Muscle layer of duodenum (tissue), 2 donors: ENCODE data around the gene TAX1BP3.

Experiments
- H3K27ac ChIP-seq: one replicate; pipeline ENCODE4 v1.7.0; 2013; ENCODE audit warnings: mild to moderate bottlenecking, low read length
- H3K27me3 ChIP-seq: one replicate; pipeline ENCODE4 v1.7.0; 2013; ENCODE audit warnings: low read depth, mild to moderate bottlenecking, control low read depth, low read length
- H3K36me3 ChIP-seq, 2 donors: one replicate each; pipeline ENCODE4 v1.7.0; 2013; ENCODE audit warnings: low read length in 2 of 2, control low read depth in 1 of 2, mild to moderate bottlenecking in 1 of 2; ENCODE audit not compliant: insufficient read depth in 2 of 2, control insufficient read depth in 1 of 2
- H3K4me1 ChIP-seq, 2 donors: one replicate each; pipeline ENCODE4 v1.7.0; 2013; ENCODE audit warnings: low read length in 2 of 2, mild to moderate bottlenecking in 2 of 2, control low read depth in 1 of 2, moderate library complexity in 1 of 2; ENCODE audit not compliant: insufficient read depth in 2 of 2, control insufficient read depth in 1 of 2
- H3K4me3 ChIP-seq, 2 donors: one replicate each; pipeline ENCODE4 v1.7.0; 2013; ENCODE audit warnings: low read length in 2 of 2, low read depth in 1 of 2, mild to moderate bottlenecking in 1 of 2
- H3K9me3 ChIP-seq, 2 donors: one replicate each; pipeline ENCODE4 v1.7.0; 2013; ENCODE audit warnings: low read length in 2 of 2, control low read depth in 1 of 2, mild to moderate bottlenecking in 1 of 2; ENCODE audit not compliant: control insufficient read depth in 1 of 2
- donor health status: healthy.

Gene TAX1BP3

DNA sequence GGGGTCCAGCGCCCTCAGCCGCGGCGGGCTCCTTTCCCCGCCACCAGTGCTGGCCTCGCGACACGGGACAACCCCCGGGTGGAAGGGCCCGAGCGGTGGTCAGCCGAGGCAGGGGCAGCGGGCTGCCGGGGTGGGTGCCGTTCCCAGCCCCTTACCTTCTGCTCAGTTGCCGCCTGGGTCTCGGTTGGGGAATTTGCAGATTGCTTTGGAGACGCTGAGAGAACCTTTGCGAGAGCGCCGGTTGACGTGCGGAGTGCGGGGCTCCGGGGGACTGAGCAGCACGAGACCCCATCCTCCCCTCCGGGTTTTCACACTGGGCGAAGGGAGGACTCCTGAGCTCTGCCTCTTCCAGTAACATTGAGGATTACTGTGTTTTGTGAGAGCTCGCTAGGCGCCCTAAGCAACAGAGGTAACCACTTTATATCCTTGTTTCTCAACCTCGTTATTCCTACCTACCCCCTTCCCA, 31.4 kb downstream of the TAX1BP3 start:
- Histone ChIP-seq H3K27me3 (no peaks in the 10 kb centered on the region), H3K27ac (peak overlapping the region; percentile 84), H3K4me1 (peaks cover 0 to 22% of the 10 kb centered on the region in 2 donors), H3K4me3 (peak overlapping the region; percentile 80 to 98), H3K9me3 (no peaks in the 10 kb centered on the region), H3K36me3 (peaks cover 4% of the 10 kb centered on the region in 2 donors)

DNA sequence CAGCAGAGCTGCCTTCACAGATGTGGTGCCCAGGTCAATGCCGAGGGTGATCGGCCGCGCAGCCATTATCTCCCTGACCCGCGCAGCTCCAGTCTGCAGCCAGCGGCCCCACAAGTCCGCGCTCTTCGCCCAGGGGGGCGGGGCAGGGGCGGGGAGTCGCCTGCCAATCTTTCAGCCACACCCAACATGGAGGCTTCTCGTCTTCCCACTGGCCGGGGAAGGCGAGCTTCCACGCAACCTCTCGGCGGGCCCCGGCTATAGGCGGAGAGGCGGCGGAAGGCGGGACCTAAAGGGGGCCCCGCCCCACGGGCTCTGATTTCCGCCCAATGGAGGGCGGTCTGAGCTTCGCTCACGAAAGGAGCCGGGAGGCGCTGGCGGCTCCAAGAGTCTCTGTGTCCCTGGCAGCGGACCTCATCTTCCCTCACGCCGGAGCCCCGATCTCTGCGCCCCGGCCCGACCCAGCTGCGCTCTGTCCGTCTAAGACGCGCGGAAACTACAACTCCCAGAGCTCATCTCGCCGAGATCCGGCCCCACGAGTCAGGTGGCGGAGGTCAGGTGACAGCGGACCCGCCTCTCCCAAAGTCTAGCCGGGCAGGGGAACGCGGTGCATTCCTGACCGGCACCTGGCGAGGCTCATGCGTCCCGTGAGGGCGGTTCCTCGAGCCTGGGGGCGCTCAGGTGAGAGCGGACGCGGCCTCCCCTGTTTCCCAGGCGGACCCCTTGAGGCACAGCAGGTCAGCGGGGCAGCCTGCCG, 32.0 kb downstream of the TAX1BP3 start, which contains the start of the genes CTNS and SHPK:
CTNS (plus strand) TSS at position 607 of the 754 bp plus-strand sequence. CDS start 3,447 bp downstream, outside the sequence.
SHPK (minus strand) TSS at position 97 of the 754 bp plus-strand sequence; CDS start at position 66, 31 bp downstream.
- peak within 1 kb of the TSS; percentile 80 to 98 for H3K4me3 ChIP-seq
- H3K36me3 ChIP-seq, result peaks cover 4% of the 10 kb centered on the region in 2 donors
- peaks cover 0 to 22% of the 10 kb centered on the region in 2 donors for H3K4me1 ChIP-seq
- H3K9me3 ChIP-seq, result no peaks in the 10 kb centered on the region
- H3K27me3 ChIP-seq, result no peaks in the 10 kb centered on the region
- peak within 1 kb of the TSS; percentile 84 for H3K27ac ChIP-seq

DNA sequence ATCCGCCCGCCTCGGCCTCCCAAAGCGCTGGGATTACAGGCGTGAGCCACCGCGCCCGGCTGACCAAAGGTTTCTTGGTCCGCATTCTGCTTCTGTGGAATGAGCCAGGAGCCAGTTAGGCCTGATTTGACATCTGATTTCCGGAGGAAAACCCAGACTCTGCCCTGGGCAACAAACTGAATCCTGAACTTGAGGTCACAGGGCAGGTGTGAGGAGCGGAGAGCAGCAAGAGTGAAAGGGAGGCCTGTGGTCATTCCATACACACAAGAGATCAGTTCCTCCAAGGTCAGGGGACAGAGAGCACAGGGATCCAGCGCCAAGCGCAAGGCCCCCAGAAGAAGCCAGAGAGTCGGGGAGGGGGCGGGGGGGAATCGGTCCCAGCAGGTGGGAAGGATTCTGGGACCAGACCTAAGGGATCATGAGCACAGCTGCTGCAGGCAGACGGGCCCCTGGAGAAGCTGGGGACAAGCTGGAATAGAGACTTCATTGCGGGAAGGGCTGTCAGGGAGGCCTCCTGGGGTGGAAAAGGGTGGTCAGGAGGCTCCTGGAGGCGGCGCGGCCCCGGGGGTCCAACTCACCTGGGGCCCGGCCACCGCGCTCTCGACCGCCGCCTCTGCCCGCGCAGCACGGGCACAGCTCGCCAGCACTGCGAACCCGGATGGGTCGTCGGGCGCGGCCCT, 32.8 kb downstream of the TAX1BP3 start:
- peaks cover 0 to 25% of the 10 kb centered on the region in 2 donors for H3K4me1 ChIP-seq
- peak overlapping the region; percentile 80 to 98 for H3K4me3 ChIP-seq
- H3K27ac ChIP-seq, result no peak overlapping the region
- H3K27me3 ChIP-seq, result no peaks in the 10 kb centered on the region
- peaks cover 4 to 7% of the 10 kb centered on the region in 2 donors for H3K36me3 ChIP-seq
- H3K9me3 ChIP-seq, result no peaks in the 10 kb centered on the region

DNA sequence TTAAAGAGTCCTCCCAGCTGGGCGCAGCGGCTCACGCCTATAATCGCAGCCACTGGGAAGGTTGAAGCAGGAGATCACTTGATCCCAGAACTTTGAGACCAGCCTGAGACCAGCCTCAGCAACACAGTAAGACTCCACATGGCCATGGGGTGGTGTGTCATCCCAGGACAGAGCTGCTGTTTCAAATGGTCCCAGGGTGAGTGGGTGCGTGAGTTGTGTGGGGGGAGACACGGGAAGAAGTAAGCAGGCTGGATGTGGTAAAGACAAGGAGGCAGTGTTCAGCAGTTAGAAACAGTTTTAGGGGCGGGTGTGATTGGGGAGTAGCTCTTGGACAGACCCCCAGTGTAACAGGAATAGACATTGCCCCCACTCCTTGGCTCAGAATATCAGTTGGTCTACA, 36.1 kb downstream of the TAX1BP3 start:
- H3K27ac ChIP-seq, result no peak overlapping the region
- H3K9me3 ChIP-seq, result no peaks in the 10 kb centered on the region

DNA sequence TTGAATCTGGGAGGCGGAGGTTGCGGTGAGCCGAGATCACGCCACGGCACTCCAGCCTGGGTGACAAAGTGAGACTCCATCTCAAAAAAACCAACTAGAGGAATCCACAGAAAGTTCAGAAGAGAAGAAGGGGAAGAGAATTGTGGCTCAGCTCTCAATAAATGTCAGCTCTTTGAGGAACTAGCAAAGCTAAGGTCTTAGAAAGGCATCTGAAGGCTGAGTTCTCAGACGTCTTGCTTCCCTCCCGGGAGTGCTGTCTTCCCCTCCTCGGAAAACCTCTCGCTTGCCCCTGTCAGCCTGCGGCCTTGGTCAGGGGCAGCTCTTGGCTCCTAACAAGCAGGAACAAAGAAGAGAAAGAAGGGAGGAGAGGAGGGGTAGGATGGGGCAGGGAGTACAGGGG, 37.6 kb downstream of the TAX1BP3 start:
- no peaks in the 10 kb centered on the region for H3K27me3 ChIP-seq
- peaks cover 0 to 16% of the 10 kb centered on the region in 2 donors for H3K4me1 ChIP-seq

More for the DNA sequence above, 36.1 kb downstream of the TAX1BP3 start:
- peaks cover 16 to 25% of the 10 kb centered on the region in 2 donors for H3K36me3 ChIP-seq
- H3K4me1 ChIP-seq, result peaks cover 0 to 20% of the 10 kb centered on the region in 2 donors
- no peak overlapping the region for H3K4me3 ChIP-seq
- no peaks in the 10 kb centered on the region for H3K27me3 ChIP-seq

DNA sequence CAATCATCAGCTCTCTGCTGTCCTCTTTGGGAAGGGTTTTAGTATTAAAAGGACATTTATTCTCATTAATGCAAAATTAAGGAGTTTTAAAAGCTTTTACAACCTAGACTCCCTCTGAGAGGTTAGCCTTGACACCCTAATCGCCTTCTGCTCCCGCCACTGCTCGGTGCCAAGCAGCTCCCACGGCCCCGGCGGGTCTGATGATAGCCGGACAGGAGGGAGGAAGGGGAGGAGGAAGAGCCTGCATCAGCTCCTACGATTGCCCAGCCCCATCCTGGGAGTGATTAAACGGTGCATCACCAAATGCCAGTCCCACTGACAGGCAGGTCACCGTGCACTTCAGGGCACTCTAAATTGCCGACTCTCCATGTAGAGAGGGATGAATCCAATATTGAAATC, 40.6 kb downstream of the TAX1BP3 start:
- Histone ChIP-seq H3K36me3 (peaks cover 35 to 53% of the 10 kb centered on the region in 2 donors), H3K4me1 (peaks cover 0 to 3% of the 10 kb centered on the region in 2 donors), H3K27ac (no peak overlapping the region), H3K4me3 (no peak overlapping the region), H3K27me3 (no peaks in the 10 kb centered on the region), H3K9me3 (no peaks in the 10 kb centered on the region)

More for the DNA sequence above, 37.6 kb downstream of the TAX1BP3 start:
- no peaks in the 10 kb centered on the region for H3K9me3 ChIP-seq
- H3K27ac ChIP-seq, result no peak overlapping the region
- H3K36me3 ChIP-seq, result peaks cover 21 to 30% of the 10 kb centered on the region in 2 donors
- no peak overlapping the region for H3K4me3 ChIP-seq

DNA sequence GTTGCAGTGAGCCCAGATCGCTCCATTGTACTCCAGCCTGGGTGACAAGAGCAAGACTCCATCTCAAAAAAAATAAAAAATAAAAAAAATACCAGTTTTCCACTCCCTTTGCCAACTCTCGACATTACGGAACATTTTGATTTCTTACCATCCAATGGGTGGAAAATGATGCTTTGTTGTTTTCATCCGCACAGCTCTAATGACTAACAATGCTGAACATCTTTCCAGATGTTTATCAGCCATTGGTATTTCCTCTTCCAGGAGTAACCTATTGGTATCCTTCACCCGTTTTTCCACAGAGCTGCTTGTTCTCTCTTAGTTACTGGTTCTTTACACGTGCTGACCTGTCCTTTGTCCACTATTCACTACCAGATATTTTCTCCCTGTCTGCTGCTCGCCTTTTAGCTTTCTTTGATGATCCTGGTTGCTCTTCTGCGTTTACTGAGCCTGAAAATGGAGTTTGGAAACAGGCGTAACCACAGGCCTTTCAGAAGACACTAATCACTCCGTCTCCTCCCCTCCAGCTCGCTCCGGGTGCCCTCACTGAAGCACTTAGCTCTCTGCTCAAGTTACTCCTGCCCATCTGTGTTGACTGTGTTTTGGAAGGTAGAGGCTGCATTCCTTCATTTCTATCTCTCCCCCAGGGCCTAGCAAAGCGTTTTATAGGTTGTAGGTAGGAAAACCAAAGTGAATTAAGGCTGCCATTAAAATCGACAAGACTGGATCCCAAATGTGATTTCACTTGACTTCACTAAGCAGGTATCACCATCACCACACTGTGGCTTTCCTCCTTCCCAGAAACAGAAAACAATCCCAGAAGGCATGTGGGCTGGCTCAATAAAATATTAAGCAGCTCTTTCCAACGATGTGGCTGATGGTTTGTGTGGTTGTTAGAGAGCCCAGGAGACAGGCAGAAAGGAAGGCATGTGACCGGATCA, 41.3 kb downstream of the TAX1BP3 start:
- Histone ChIP-seq H3K36me3 (peaks cover 35 to 59% of the 10 kb centered on the region in 2 donors), H3K4me3 (no peak overlapping the region), H3K27me3 (no peaks in the 10 kb centered on the region), H3K9me3 (no peaks in the 10 kb centered on the region), H3K27ac (no peak overlapping the region), H3K4me1 (peaks cover 0 to 3% of the 10 kb centered on the region in 2 donors)

DNA sequence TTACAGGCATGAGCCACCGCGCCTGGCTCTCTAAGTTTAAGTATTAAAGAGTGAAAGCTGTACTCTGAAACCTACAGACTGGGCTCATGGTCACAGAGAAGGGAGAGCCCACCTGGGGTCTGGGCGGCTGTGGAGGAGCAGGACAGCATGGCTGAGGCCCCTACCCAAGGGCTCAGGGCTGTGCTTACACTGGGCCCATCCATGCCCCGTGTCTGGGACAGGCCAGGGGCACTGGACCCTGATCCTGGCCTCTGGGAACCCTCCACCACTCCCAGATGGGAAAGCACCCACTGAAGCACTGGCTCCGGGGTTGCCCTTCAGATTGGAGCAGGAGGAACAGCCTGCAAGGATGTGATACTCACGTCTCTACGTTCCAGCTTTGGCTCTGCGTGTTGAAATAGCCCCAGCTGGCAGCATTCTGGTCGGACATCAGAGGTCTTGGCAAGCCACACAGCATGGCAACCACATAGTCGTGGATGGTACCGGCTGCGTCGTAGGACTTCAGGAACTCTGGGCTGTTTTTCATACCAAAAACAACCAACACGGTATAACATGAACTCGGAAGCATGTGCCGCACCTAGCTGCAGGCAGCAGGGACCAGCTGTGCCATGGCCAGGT, 45.3 kb downstream of the TAX1BP3 start:
- peaks cover 37 to 66% of the 10 kb centered on the region in 2 donors for H3K36me3 ChIP-seq
- no peaks in the 10 kb centered on the region for H3K9me3 ChIP-seq
- H3K27me3 ChIP-seq, result no peaks in the 10 kb centered on the region
- H3K27ac ChIP-seq, result no peak overlapping the region
- H3K4me1 ChIP-seq, result no peaks in the 10 kb centered on the region
- H3K4me3 ChIP-seq, result no peak overlapping the region

DNA sequence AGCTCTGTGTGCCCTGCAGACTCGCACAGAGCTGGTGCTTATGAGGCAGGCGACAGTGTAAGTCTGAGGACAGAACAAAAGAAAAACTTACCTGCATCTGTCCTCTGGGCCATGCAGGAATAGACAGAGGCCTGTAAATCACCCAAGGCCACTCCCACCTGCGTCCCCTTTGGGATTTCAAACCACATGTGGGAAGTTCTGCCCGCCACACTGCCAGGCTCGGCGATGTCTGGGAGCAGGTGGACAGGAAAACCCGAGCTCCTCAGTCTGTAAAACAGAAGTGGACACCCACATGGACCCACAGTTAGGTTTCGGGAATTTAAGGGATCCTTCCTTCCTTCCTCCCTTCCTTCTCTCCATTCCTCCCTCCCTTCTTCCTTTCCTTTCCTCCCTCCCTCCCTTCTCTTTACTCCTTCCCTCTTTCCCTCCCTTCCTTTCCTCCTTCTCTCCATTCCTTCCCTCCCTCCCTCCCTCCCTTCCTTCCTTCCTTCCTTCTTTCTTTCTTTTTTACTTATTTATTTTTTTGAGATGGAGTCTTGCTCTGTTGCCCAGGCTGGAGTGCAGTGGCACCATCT, 47.1 kb downstream of the TAX1BP3 start:
- no peaks in the 10 kb centered on the region for H3K4me1 ChIP-seq
- no peaks in the 10 kb centered on the region for H3K27me3 ChIP-seq
- H3K9me3 ChIP-seq, result peaks cover 4 to 5% of the 10 kb centered on the region in 2 donors
- H3K4me3 ChIP-seq, result no peak overlapping the region
- no peak overlapping the region for H3K27ac ChIP-seq
- H3K36me3 ChIP-seq, result peaks cover 33 to 71% of the 10 kb centered on the region in 2 donors

DNA sequence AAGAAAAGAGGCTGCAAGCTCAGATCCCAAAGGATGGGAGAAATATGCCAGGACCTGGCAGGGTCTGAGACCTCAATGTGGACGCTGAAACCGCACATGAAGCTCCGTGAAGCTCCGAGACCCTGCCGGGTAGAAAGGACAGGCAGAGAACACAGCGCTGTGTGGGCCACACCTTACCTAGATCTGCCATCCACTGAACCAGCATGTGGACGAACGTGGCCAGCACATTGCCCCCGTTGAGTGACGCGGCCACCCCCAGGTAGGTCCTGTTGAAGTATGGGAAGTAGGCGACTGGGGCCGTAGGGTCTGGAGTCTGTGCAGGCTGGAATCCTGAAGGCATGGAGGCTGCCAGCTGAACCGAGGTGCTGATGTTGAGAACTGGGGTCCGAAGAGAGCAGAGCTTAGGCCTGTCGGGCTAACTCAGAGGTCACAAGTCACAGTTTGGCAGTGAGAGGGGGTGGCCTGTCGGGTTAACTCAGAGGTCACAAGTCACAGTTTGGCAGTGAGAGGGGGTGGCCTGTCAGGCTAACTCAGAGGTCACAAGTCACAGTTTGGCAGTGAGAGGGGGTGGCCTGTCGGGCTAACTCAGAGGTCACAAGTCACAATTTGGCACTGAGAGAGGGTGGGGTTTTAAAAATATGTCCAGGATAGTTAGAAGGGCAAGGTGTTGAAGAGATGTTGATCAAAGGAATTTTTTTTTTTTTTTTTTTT, 53.1 kb downstream of the TAX1BP3 start:
- H3K36me3 ChIP-seq, result peaks cover 33 to 65% of the 10 kb centered on the region in 2 donors
- H3K4me1 ChIP-seq, result no peaks in the 10 kb centered on the region
- no peak overlapping the region for H3K27ac ChIP-seq
- no peaks in the 10 kb centered on the region for H3K27me3 ChIP-seq
- no peak overlapping the region for H3K4me3 ChIP-seq
- peaks cover 4 to 5% of the 10 kb centered on the region in 2 donors for H3K9me3 ChIP-seq
